IMR-90 (cell line): ENCODE data around the gene CCSER2. TPM values are rescaled to one million over a fixed set of nuclear protein-coding genes. Genes with fewer than 3 reads are reported as not detected.

Experiments used
- ATAC-seq: fragments of 200-7000 bp; cut with Tn5 transposase; 2 replicates; pipeline ENCODE4 v1.9.1; 2020; ENCODE audit warnings: low read depth, mild to moderate bottlenecking, moderate library complexity
- BruUV-seq: library from RNA; stranded (reverse); fragments of 400-500 nt; replicated peaks from 2 replicates; lab custom pipeline; 2021; lab: Mats Ljungman, UMichigan
- CTCF ChIA-PET: fragments of 300-600 bp; formaldehyde crosslinking; extraction: SDS; loops from one replicate; lab custom pipeline; 2021; ENCODE audit warnings: antibody characterized with exemption; lab: Yijun Ruan, JAX
- POLR2A ChIA-PET: fragments of 300-600 bp; sonication (Branson Sonifier 250); formaldehyde crosslinking; loops from one replicate; lab custom pipeline; 2022; ENCODE audit warnings: antibody characterized with exemption; ENCODE audit not compliant: unreplicated experiment; lab: Charles Lee
- DNase-seq: peaks from one replicate; pipeline ENCODE4 v3.0.0; 2013
- H2AFZ ChIP-seq: replicated peaks from 2 replicates; pipeline ENCODE3; 2013; ENCODE audit warnings: low read length, mild to moderate bottlenecking; ENCODE audit not compliant: poor library complexity
- H2AK5ac ChIP-seq: 2 replicates; pipeline ENCODE4 v1.6.1; 2013; ENCODE audit warnings: low read depth, low read length, inconsistent platforms
- H2AK9ac ChIP-seq: replicated peaks from 2 replicates; pipeline ENCODE3; 2013; ENCODE audit warnings: mild to moderate bottlenecking, low read depth, low read length, moderate library complexity; ENCODE audit not compliant: poor library complexity
- H2BK120ac ChIP-seq: 2 replicates; pipeline ENCODE4 v1.6.1; 2013; ENCODE audit warnings: low read depth, low read length, inconsistent platforms
- H2BK15ac ChIP-seq: 3 replicates; pipeline ENCODE4 v1.6.1; 2013; ENCODE audit warnings: low read depth, low read length, inconsistent platforms
- H2BK20ac ChIP-seq: 2 replicates; pipeline ENCODE4 v1.6.1; 2013; ENCODE audit warnings: low read depth, mild to moderate bottlenecking, inconsistent platforms, low read length, moderate library complexity
- H2BK5ac ChIP-seq: 2 replicates; pipeline ENCODE4 v1.6.1; 2013; ENCODE audit warnings: mild to moderate bottlenecking, low read depth, low read length, inconsistent platforms; ENCODE audit not compliant: poor library complexity, severe bottlenecking
- H3K14ac ChIP-seq: replicated peaks from 2 replicates; pipeline ENCODE4 v1.6.1; 2013; ENCODE audit warnings: low read depth, low read length, inconsistent platforms
- H3K18ac ChIP-seq: 2 replicates; pipeline ENCODE4 v1.6.1; 2013; ENCODE audit warnings: low read depth, low read length, control low read depth
- H3K23ac ChIP-seq: 2 replicates; pipeline ENCODE4 v1.6.1; 2013; ENCODE audit warnings: low read depth, low read length, inconsistent platforms
- H3K27ac ChIP-seq: 2 replicates; pipeline ENCODE4 v1.5.1; 2013; ENCODE audit warnings: mild to moderate bottlenecking, control low read depth, low read length; ENCODE audit not compliant: insufficient read depth
- H3K27me3 ChIP-seq: 2 replicates; pipeline ENCODE4 v1.6.1; 2013; ENCODE audit warnings: low read length; ENCODE audit not compliant: control insufficient read depth, insufficient read depth
- H3K36me3 ChIP-seq: 2 replicates; pipeline ENCODE4 v1.6.1; 2013; ENCODE audit warnings: low read length, mixed read lengths; ENCODE audit not compliant: control insufficient read depth, insufficient read depth
- H3K4ac ChIP-seq: 2 replicates; pipeline ENCODE4 v1.6.1; 2013; ENCODE audit warnings: low read depth, low read length, inconsistent platforms
- H3K4me1 ChIP-seq: 2 replicates; pipeline ENCODE4 v1.6.1; 2013; ENCODE audit warnings: low read length, mixed read lengths; ENCODE audit not compliant: control insufficient read depth, insufficient read depth
- H3K4me2 ChIP-seq: 2 replicates; pipeline ENCODE4 v1.6.1; 2013; ENCODE audit warnings: low read depth, mild to moderate bottlenecking, control low read depth, low read length, moderate library complexity
- H3K4me3 ChIP-seq: 2 replicates; pipeline ENCODE4 v1.5.1; 2013; ENCODE audit warnings: low read depth, mild to moderate bottlenecking, control low read depth, low read length, moderate library complexity; ENCODE audit not compliant: insufficient read depth
- H3K56ac ChIP-seq: 2 replicates; pipeline ENCODE4 v1.6.1; 2013; ENCODE audit warnings: low read length, inconsistent platforms; ENCODE audit not compliant: insufficient read depth; ENCODE audit errors: extremely low read depth
- H3K79me1 ChIP-seq, 2 experiments: 2 replicates each; pipeline ENCODE4 v1.6.1; 2013; ENCODE audit warnings: low read length in 2 of 2, inconsistent platforms in 1 of 2, low read depth in 1 of 2
- H3K9ac ChIP-seq: 2 replicates; pipeline ENCODE4 v1.6.1; 2013; ENCODE audit warnings: low read depth, low read length, control low read depth
- H3K9me1 ChIP-seq: 2 replicates; pipeline ENCODE4 v1.6.1; 2013; ENCODE audit warnings: low read length, inconsistent platforms; ENCODE audit not compliant: insufficient read depth
- H3K9me3 ChIP-seq: 2 replicates; pipeline ENCODE4 v1.6.1; 2013; ENCODE audit warnings: low read length; ENCODE audit not compliant: control insufficient read depth, insufficient read depth
- H4K20me1 ChIP-seq: 2 replicates; pipeline ENCODE4 v1.6.1; 2013; ENCODE audit warnings: low read length, inconsistent platforms; ENCODE audit not compliant: insufficient read depth
- H4K5ac ChIP-seq: 2 replicates; pipeline ENCODE4 v1.6.1; 2013; ENCODE audit warnings: mild to moderate bottlenecking, low read depth, low read length, control low read depth
- H4K8ac ChIP-seq, 2 experiments: 2 replicates each; pipeline ENCODE4 v1.6.1; 2013; ENCODE audit warnings: low read depth in 2 of 2, low read length in 2 of 2, control low read depth in 1 of 2, inconsistent platforms in 1 of 2
- H4K91ac ChIP-seq: 2 replicates; pipeline ENCODE4 v1.6.1; 2013; ENCODE audit warnings: low read depth, low read length, inconsistent platforms; ENCODE audit not compliant: insufficient read depth
- CHD1 ChIP-seq: IDR thresholded peaks from 2 replicates; pipeline ENCODE4 v1.6.1; 2012; ENCODE audit warnings: low read depth, low read length, improper control_type of control experiment
- ELK1 ChIP-seq: fragments of 150-350 bp; IDR thresholded peaks from 2 replicates; pipeline ENCODE4 v1.6.1; 2016; ENCODE audit warnings: low read depth, mild to moderate bottlenecking, low read length, moderate library complexity, borderline replicate concordance
- FOS ChIP-seq: fragments of 150-350 bp; IDR thresholded peaks from 2 replicates; pipeline ENCODE4 v1.6.1; 2016; ENCODE audit warnings: low read depth, low read length
- MXI1 ChIP-seq: IDR thresholded peaks from 2 replicates; pipeline ENCODE4 v1.6.1; 2012; ENCODE audit warnings: low read depth, mild to moderate bottlenecking, low read length, moderate library complexity, borderline replicate concordance
- NFE2L2 ChIP-seq: fragments of 150-350 bp; IDR thresholded peaks from 2 replicates; pipeline ENCODE4 v1.6.1; 2016; ENCODE audit warnings: low read depth, mild to moderate bottlenecking, low read length
- WGBS, 2 experiments: methylation state at CpG; one replicate each; pipeline versions ENCODE4 v1.1.5 to v1.1.7; 2013; ENCODE audit warnings: missing lambda C conversion rate in 2 of 2; ENCODE audit not compliant: insufficient read length in 1 of 2; ENCODE audit errors: extremely low coverage in 2 of 2; 5-methylcytosine and 5-hydroxymethylcytosine counted together
- dilution Hi-C: fragments of 300-500 bp; cut with HindIII; formaldehyde crosslinking; loops from one replicate; pipeline ENCODE4 v1.14.3; 2018; ENCODE audit warnings: low sequenced_read_pairs; ENCODE audit not compliant: unreplicated experiment
- in situ Hi-C: fragments of 300-500 bp; cut with MboI; formaldehyde crosslinking; loops from 3 replicates; pipeline ENCODE4 v1.14.3; 2019; ENCODE audit warnings: low sequenced_read_pairs, inconsistent platforms, mixed read lengths
- intact Hi-C: fragments of 100-400 bp; cut with micrococcal nuclease; formaldehyde crosslinking; loops from 2 replicates; pipeline ENCODE4 v1.10.0; 2022
- polyA plus RNA-seq, 3 experiments: library from polyadenylated mRNA; depleted of rRNA; stranded (reverse); fragments of >200 nt; gene quantifications; 2 replicates each; pipeline ENCODE4 v1.2.3, GENCODE V29; 2012; ENCODE audit warnings: low replicate concordance in 1 of 3
- total RNA-seq: library from RNA; depleted of rRNA; stranded (reverse); fragments of >200 nt; gene quantifications from 2 replicates; pipeline ENCODE4 v1.2.3, GENCODE V29; 2012

CCSER2 gene
- total and polyA plus RNA-seq, 2 of the 4 experiments (the other 2 are of a cell fraction) = 20.4 to 31.7 TPM

GRCh38 chr10:84317174-84317573, 11.2 kb upstream of the CCSER2 start:
- H3K9me3 ChIP-seq = no peaks in the 10 kb centered on the region
- H3K56ac ChIP-seq = no peak overlapping the region
- TF ChIP-seq NFE2L2 (no peak), MXI1 (no peak), FOS (no peak), ELK1 (no peak), CHD1 (no peak)
- H2BK15ac ChIP-seq = no peak overlapping the region
- WGBS, 2 experiments = no CpG with 5 or more reads among the region's 2 CpGs
- H2BK20ac ChIP-seq = no peak overlapping the region
- ChIA-PET CTCF (no interaction called here), POLR2A (no interaction called here)
- H3K14ac ChIP-seq = no peak overlapping the region
- no peaks in the 10 kb centered on the region for H3K27me3 ChIP-seq
- peaks cover 3% of the 10 kb centered on the region for H3K4me1 ChIP-seq
- no peak overlapping the region for H3K4ac ChIP-seq
- H3K27ac ChIP-seq = no peak overlapping the region
- no peaks in the 10 kb centered on the region for H4K20me1 ChIP-seq
- H4K5ac ChIP-seq = no peak overlapping the region
- H3K18ac ChIP-seq = no peak overlapping the region
- no peak overlapping the region for H3K4me3 ChIP-seq
- H3K4me2 ChIP-seq = no peak overlapping the region
- no peaks in the 10 kb centered on the region for H3K9me1 ChIP-seq
- intact Hi-C loops = no loop called here
- no peaks in the 10 kb centered on the region for H3K36me3 ChIP-seq
- no peak overlapping the region for H3K9ac ChIP-seq
- BruUV-seq = no TSS peak
- no peak overlapping the region for H3K23ac ChIP-seq
- no peak overlapping the region for H2AK9ac ChIP-seq
- ATAC-seq (no peak), DNase-seq (no peak)
- H2AFZ ChIP-seq = no peak overlapping the region
- no peak overlapping the region for H2BK120ac ChIP-seq
- no peak overlapping the region for H2BK5ac ChIP-seq
- H4K91ac ChIP-seq = no peak overlapping the region
- no peak overlapping the region for H2AK5ac ChIP-seq
- in situ Hi-C loops = no loop called here
- H4K8ac ChIP-seq = no peak overlapping the region
- H3K79me1 ChIP-seq = no peaks in the 10 kb centered on the region; a peak in 1 of 4 replicates
- dilution Hi-C loops = no loop called here
